H4 (cell line): ENCODE results near the gene TLL1. TPM values are rescaled to one million over a fixed set of nuclear protein-coding genes. Genes with fewer than 3 reads are reported as not detected.

ENCODE experiments used
- DNase-seq: peaks from one replicate; pipeline ENCODE4 v3.0.0-alpha.2; 2015; ENCODE audit warnings: low spot score
- total RNA-seq: library from RNA; depleted of rRNA; stranded (reverse); fragments of >200 nt; shearing (Covaris generic); gene quantifications from 2 replicates; pipeline ENCODE4 v1.2.3, GENCODE V29; 2014

Gene TLL1
- total RNA-seq, 1 experiment from 2014 or later: 0.93 TPM

GRCh38 chr4:165971933-165972332 is 98.9 kb downstream of the TLL1 start:
- DNase-seq: no peak

- no peak for DNase-seq
Measured at GRCh38 chr4:165972747-165973146, 99.7 kb downstream of the TLL1 start.

- no peak for DNase-seq
Measured at GRCh38 chr4:165982934-165983333, 109.9 kb downstream of the TLL1 start.

GRCh38 chr4:165986956-165987698 is 114.1 kb downstream of the TLL1 start:
- DNase-seq: no peak

- no peak for DNase-seq
Measured at GRCh38 chr4:165991325-165992180, 118.5 kb downstream of the TLL1 start.

- DNase-seq: no peak
Measured at GRCh38 chr4:165992283-165992682, 119.2 kb downstream of the TLL1 start.

GRCh38 chr4:165994701-165995100 is 121.7 kb downstream of the TLL1 start:
- DNase-seq: no peak

GRCh38 chr4:166003811-166004210 is 130.8 kb downstream of the TLL1 start:
- no peak for DNase-seq

- DNase-seq: no peak
Measured at GRCh38 chr4:166006217-166006616, 133.2 kb downstream of the TLL1 start.

GRCh38 chr4:166008510-166008909 is 135.5 kb downstream of the TLL1 start:
- DNase-seq: no peak

GRCh38 chr4:166012129-166013030 is 139.3 kb downstream of the TLL1 start:
- DNase-seq: no peak

- no peak for DNase-seq
Measured at GRCh38 chr4:166014411-166014810, 141.4 kb downstream of the TLL1 start.

GRCh38 chr4:166017804-166018203 is 144.8 kb downstream of the TLL1 start:
- DNase-seq: no peak

- DNase-seq: no peak
Measured at GRCh38 chr4:166019441-166020220, 146.6 kb downstream of the TLL1 start.

- DNase-seq: no peak
Measured at GRCh38 chr4:166021617-166022016, 148.6 kb downstream of the TLL1 start.

GRCh38 chr4:166034965-166035364 is 161.9 kb downstream of the TLL1 start:
- no peak for DNase-seq

- no peak for DNase-seq
Measured at GRCh38 chr4:166039822-166040221, 166.8 kb downstream of the TLL1 start.

- no peak for DNase-seq
Measured at GRCh38 chr4:166042510-166043055, 169.5 kb downstream of the TLL1 start.

GRCh38 chr4:166043801-166044200 is 170.8 kb downstream of the TLL1 start:
- DNase-seq: no peak

GRCh38 chr4:166044871-166045270 is 171.8 kb downstream of the TLL1 start:
- DNase-seq: no peak

GRCh38 chr4:166045457-166045856 is 172.4 kb downstream of the TLL1 start:
- DNase-seq: no peak
